Right lobe of liver (tissue), 4 donors: ENCODE measurements around the gene BROX.
"Not testable (repeated sequence)": the region's sequence is repeated elsewhere in the genome, so short reads cannot be mapped to it uniquely, and the experiment has no call there.

Experiments
- CTCF ChIP-seq, 4 donors: fragments of 200-600 bp in 3 of 4; fragments of 450-650 bp in 1 of 4; IDR thresholded peaks; one replicate each; pipeline versions ENCODE4 v1.5.1 to v1.8.0; 2016 to 2022; ENCODE audit warnings: antibody characterized with exemption in 4 of 4, mild to moderate bottlenecking in 2 of 4
- POLR2A ChIP-seq: fragments of 450-650 bp; IDR thresholded peaks from one replicate; pipeline ENCODE4 v1.6.1; 2017; ENCODE audit warnings: antibody characterized with exemption, mild to moderate bottlenecking
- donor health status: DM: no; HTN: no; CAD: no.
- donor health status: DM: no; HTN: no; CAD: no.
- donor health status: DM: no; HTN: yes; CAD: no.

DNA sequence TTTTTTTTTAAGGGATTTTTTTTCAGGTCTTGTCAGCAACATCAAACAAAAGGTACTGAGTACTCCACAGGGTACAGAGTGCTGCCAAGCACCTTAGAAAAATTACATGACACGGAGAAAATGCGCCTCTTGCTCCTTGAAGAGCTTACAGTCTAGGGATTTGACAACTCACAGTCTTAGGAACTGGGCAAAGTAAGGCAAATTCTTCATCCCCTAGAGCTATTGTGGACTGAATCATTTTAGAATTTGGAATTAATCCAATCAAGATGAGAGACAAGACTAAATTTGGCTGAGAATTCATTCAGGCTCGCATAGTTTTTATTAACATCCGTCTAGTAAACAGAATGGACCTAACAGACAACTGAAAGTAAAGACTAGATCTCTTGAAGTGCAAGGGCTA lies 44.2 kb upstream of the BROX start:
- TF ChIP-seq CTCF (IDR thresholded peaks at IDR 0.05); POLR2A: not testable (repeated sequence)
